Caco-2 (cell line): ENCODE measurements around the gene MACC1. TPM values are rescaled to one million over a fixed set of nuclear protein-coding genes. Genes with fewer than 3 reads are reported as not detected.
"Not testable (repeated sequence)": the region's sequence is repeated elsewhere in the genome, so short reads cannot be mapped to it uniquely, and the experiment has no call there.

Experiments
- BruUV-seq: library from RNA; stranded (reverse); fragments of 400-500 nt; replicated peaks from 2 replicates; lab custom pipeline; 2021; lab: Mats Ljungman, UMichigan
- CTCF ChIA-PET: fragments of 300-600 bp; sonication (Branson Sonifier 250); formaldehyde crosslinking; loops from one replicate; lab custom pipeline; 2022; ENCODE audit warnings: antibody characterized with exemption; lab: Charles Lee
- POLR2A ChIA-PET: fragments of 300-600 bp; sonication (Branson Sonifier 250); formaldehyde crosslinking; loops from one replicate; lab custom pipeline; 2022; ENCODE audit warnings: antibody characterized with exemption; lab: Charles Lee
- DNase-seq, 2 experiments: peaks; one replicate each; pipeline versions ENCODE4 v3.0.0 to v3.0.0-alpha.2; 2020 to 2022
- H3K27me3 ChIP-seq: replicated peaks from 2 replicates; pipeline ENCODE4 v1.6.0; 2011; ENCODE audit warnings: low read length; ENCODE audit not compliant: control insufficient read depth, insufficient read depth
- H3K36me3 ChIP-seq: 2 replicates; pipeline ENCODE4 v1.5.1; 2011; ENCODE audit warnings: low read length; ENCODE audit not compliant: control insufficient read depth, insufficient read depth
- H3K4me1 ChIP-seq: fragments of 250-450 bp; sonication (Bioruptor Pico); 2 replicates; pipeline ENCODE4 v1.5.1; 2020; ENCODE audit warnings: mild to moderate bottlenecking
- H3K4me3 ChIP-seq: 2 replicates; pipeline ENCODE4 v1.5.1; 2011; ENCODE audit warnings: low read depth, mild to moderate bottlenecking, control low read depth, low read length
- H3K9me3 ChIP-seq: fragments of 250-450 bp; sonication (Bioruptor Pico); 2 replicates; pipeline ENCODE4 v1.5.1; 2020; ENCODE audit warnings: mild to moderate bottlenecking, moderate library complexity
- H3K27ac Mint-ChIP-seq: one replicate; pipeline ENCODE4 v1.8.0; 2022; ENCODE audit warnings: mixed read lengths; ENCODE audit not compliant: unreplicated experiment
- H3K27me3 Mint-ChIP-seq: one replicate; pipeline ENCODE4 v1.8.0; 2022; ENCODE audit warnings: mixed read lengths; ENCODE audit not compliant: insufficient read depth, unreplicated experiment
- H3K36me3 Mint-ChIP-seq: one replicate; pipeline ENCODE4 v1.8.0; 2022; ENCODE audit warnings: mild to moderate bottlenecking, mixed read lengths; ENCODE audit not compliant: insufficient read depth, unreplicated experiment
- H3K4me1 Mint-ChIP-seq: one replicate; pipeline ENCODE4 v1.8.0; 2022; ENCODE audit warnings: low read depth, mixed read lengths; ENCODE audit not compliant: unreplicated experiment
- H3K4me3 Mint-ChIP-seq: one replicate; pipeline ENCODE4 v1.8.0; 2022; ENCODE audit warnings: mild to moderate bottlenecking, moderate library complexity, mixed read lengths; ENCODE audit not compliant: unreplicated experiment
- H3K9me3 Mint-ChIP-seq: one replicate; pipeline ENCODE4 v1.8.0; 2022; ENCODE audit warnings: mixed read lengths; ENCODE audit not compliant: unreplicated experiment
- CTCF ChIP-seq, 2 experiments: fragments of 200-600 bp in 1 of 2; IDR thresholded peaks; 1 replicate in 1 of 2; 2 replicates in 1 of 2; pipeline versions ENCODE4 v1.5.1 to v1.8.0; 2011 to 2022; ENCODE audit warnings: antibody characterized with exemption in 1 of 2, control low read depth in 1 of 2, inconsistent platforms in 1 of 2, low read depth in 1 of 2, low read length in 1 of 2, mild to moderate bottlenecking in 1 of 2, moderate library complexity in 1 of 2; ENCODE audit not compliant: insufficient read depth in 1 of 2, severe bottlenecking in 1 of 2, unreplicated experiment in 1 of 2
- intact Hi-C: fragments of 100-400 bp; cut with micrococcal nuclease; formaldehyde crosslinking; loops from one replicate; pipeline ENCODE4 v1.10.0; 2022; ENCODE audit not compliant: unreplicated experiment
- total RNA-seq: library from RNA; stranded (reverse); gene quantifications from 2 replicates; pipeline ENCODE4 v1.2.3, GENCODE V29; 2022

The MACC1 gene
- total RNA-seq, 1 experiment from 2014 or later, result 87.7 TPM

DNA sequence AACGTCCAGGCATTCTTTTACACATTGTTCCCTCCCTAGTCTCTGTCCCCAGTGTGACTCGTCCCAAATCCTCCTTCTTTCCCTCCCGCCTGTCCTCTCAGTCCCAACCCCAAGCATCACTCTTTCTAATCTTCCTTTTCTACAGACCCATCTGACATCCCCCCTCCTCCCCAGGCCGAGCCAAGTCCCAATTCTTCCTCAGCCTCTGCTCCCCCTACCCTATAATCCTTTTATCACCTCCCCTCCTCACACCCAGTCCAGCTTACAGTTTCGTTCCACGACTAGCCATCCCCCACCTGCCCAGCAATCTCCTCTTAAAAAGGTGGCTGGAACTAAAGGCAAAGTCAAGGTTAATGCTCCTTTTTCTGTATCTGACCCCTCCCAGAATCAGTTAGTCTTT lies 95.1 kb downstream of the MACC1 start:
- DNase-seq, result no peak
- no peaks in the 10 kb centered on the region for H3K4me1 ChIP-seq
- Mint-ChIP-seq H3K36me3 (peaks cover 8% of the 10 kb centered on the region), H3K4me1 (peaks cover 6% of the 10 kb centered on the region), H3K9me3 (peaks cover 11% of the 10 kb centered on the region), H3K27me3 (no peaks in the 10 kb centered on the region), H3K27ac (no peak overlapping the region), H3K4me3 (no peak overlapping the region)
- H3K9me3 ChIP-seq, result no peaks in the 10 kb centered on the region
- no peak for TF ChIP-seq CTCF (IDR thresholded peaks at IDR 0.05; ENCODE audit: insufficient read depth in 1 of 2, low read depth in 1 of 2, low read length in 1 of 2, severe bottlenecking in 1 of 2, unreplicated experiment in 1 of 2)
- ChIA-PET POLR2A (no interaction called here), CTCF (no interaction called here)
- H3K27me3 ChIP-seq, result no peaks in the 10 kb centered on the region
- no peaks in the 10 kb centered on the region for H3K36me3 ChIP-seq
- BruUV-seq, result no TSS peak
- no peak overlapping the region for H3K4me3 ChIP-seq
- intact Hi-C loops, result no loop called here

DNA sequence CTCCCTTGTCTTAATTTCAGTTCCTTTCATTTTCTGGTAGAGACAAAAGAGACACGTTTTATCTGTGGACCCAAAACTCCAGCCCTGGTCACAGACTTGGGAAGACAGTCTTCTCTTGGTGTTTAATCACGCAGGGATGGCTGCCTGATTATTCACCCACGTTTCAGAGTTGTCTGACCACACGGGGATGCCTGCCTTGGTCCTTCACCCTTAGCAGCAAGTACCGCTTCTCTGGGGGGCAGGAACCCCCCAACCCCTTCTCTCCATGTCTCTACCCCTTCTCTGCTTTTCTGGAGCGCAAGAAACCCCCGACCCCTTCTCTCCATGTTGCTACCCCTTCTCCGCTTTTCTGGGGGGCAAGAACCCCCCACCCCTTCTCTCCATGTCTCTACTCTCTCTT lies 95.8 kb downstream of the MACC1 start:
- Histone ChIP-seq H3K4me3 (no peak overlapping the region), H3K9me3 (no peaks in the 10 kb centered on the region), H3K36me3 (no peaks in the 10 kb centered on the region), H3K4me1 (no peaks in the 10 kb centered on the region), H3K27me3 (no peaks in the 10 kb centered on the region)
- intact Hi-C loops, result no loop called here
- CTCF ChIA-PET, result no interaction called here
- no peaks in the 10 kb centered on the region for H3K27me3 Mint-ChIP-seq
- H3K36me3 Mint-ChIP-seq, result peaks cover 6% of the 10 kb centered on the region
- TF ChIP-seq CTCF (IDR thresholded peaks at IDR 0.05; ENCODE audit: insufficient read depth in 1 of 2, low read depth in 1 of 2, low read length in 1 of 2, severe bottlenecking in 1 of 2, unreplicated experiment in 1 of 2), result no peak
- H3K9me3 Mint-ChIP-seq, result peaks cover 11% of the 10 kb centered on the region
- no peak overlapping the region for H3K4me3 Mint-ChIP-seq
- POLR2A ChIA-PET, result no interaction called here
- H3K4me1 Mint-ChIP-seq, result peaks cover 6% of the 10 kb centered on the region
- BruUV-seq, result no TSS peak
- no peak for DNase-seq
- H3K27ac Mint-ChIP-seq, result peak overlapping the region; percentile 14

GRCh38 chr7:20120611-20121168 lies 96.5 kb downstream of the MACC1 start:
- POLR2A ChIA-PET, H3K4me3 Mint-ChIP-seq, intact Hi-C loops, H3K27me3 ChIP-seq, H3K27me3 Mint-ChIP-seq, BruUV-seq, H3K4me3 ChIP-seq, H3K4me1 ChIP-seq, H3K36me3 ChIP-seq, H3K9me3 ChIP-seq, H3K4me1 Mint-ChIP-seq, DNase-seq, CTCF ChIA-PET, H3K36me3 Mint-ChIP-seq: not testable (repeated sequence)
- Mint-ChIP-seq H3K9me3 (peaks cover 11% of the 10 kb centered on the region), H3K27ac (peak overlapping the region; percentile 14)

DNA sequence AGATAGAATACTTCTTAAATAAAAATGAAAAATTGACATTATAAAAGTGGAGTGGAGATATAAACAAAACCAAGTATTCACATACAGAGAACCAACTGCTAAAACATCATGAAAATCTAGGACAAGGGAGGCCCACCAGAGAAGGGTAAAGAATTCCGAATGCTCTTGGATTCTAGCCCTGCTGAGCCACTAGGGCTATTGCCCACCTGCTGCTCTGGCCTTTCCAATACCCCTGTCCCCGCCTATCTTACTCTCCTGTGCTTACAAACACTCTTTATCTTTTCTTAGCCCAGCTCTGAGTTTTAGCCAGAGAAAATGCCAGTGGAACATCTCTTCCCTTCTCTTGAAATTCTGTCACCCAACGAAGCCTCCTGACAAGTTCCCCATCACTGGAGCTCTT lies 100.3 kb downstream of the MACC1 start:
- ChIA-PET CTCF (no interaction called here), POLR2A (no interaction called here)
- Histone ChIP-seq H3K36me3 (no peaks in the 10 kb centered on the region), H3K4me3 (no peak overlapping the region), H3K27me3 (no peaks in the 10 kb centered on the region), H3K4me1 (peaks cover 18% of the 10 kb centered on the region), H3K9me3 (no peaks in the 10 kb centered on the region)
- Mint-ChIP-seq H3K4me3 (no peak overlapping the region), H3K27ac (no peak overlapping the region), H3K27me3 (no peaks in the 10 kb centered on the region), H3K9me3 (peaks cover 7% of the 10 kb centered on the region), H3K4me1 (peaks cover 6% of the 10 kb centered on the region), H3K36me3 (peaks cover 6% of the 10 kb centered on the region)
- DNase-seq, result no peak
- BruUV-seq, result no TSS peak
- intact Hi-C loops, result no loop called here
- TF ChIP-seq CTCF (IDR thresholded peaks at IDR 0.05; ENCODE audit: insufficient read depth in 1 of 2, low read depth in 1 of 2, low read length in 1 of 2, severe bottlenecking in 1 of 2, unreplicated experiment in 1 of 2), result no peak
